Astrocyte (in vitro differentiated cells and primary cell): ENCODE results near the gene SSH2.

ENCODE experiments used
- EZH2 ChIP-seq: IDR thresholded peaks from 2 replicates; pipeline ENCODE4 v1.6.1; 2012; ENCODE audit warnings: mild to moderate bottlenecking, low read length, inconsistent platforms; ENCODE audit not compliant: insufficient read depth
- TF ChIP-seq, protein P1 (sequence below): IDR thresholded peaks from 2 replicates; pipeline ENCODE4 v1.5.1; 2011; ENCODE audit warnings: low read depth, mild to moderate bottlenecking, inconsistent platforms, low read length, moderate library complexity; ENCODE audit not compliant: insufficient read depth

DNA sequence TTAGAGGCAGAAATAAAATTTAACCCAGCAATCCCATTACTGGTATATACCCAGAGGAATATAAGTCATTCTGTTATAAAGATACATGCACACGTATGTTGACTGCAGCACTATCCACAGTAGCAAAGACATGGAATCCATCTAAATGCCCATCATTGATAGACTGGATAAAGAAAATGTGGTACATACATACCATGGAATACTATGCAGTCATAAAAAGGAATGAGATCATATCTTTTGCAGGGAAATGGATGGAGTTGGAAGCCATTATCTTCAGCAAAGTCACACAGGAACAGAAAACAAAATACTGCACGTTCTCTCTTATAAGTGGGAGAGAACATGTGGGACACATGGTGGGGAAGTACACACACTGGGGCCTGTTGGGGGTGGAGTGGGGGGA, 23.1 kb downstream of the SSH2 start:
- TF ChIP-seq, protein P1, sequence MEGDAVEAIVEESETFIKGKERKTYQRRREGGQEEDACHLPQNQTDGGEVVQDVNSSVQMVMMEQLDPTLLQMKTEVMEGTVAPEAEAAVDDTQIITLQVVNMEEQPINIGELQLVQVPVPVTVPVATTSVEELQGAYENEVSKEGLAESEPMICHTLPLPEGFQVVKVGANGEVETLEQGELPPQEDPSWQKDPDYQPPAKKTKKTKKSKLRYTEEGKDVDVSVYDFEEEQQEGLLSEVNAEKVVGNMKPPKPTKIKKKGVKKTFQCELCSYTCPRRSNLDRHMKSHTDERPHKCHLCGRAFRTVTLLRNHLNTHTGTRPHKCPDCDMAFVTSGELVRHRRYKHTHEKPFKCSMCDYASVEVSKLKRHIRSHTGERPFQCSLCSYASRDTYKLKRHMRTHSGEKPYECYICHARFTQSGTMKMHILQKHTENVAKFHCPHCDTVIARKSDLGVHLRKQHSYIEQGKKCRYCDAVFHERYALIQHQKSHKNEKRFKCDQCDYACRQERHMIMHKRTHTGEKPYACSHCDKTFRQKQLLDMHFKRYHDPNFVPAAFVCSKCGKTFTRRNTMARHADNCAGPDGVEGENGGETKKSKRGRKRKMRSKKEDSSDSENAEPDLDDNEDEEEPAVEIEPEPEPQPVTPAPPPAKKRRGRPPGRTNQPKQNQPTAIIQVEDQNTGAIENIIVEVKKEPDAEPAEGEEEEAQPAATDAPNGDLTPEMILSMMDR = no peak
- TF ChIP-seq EZH2 = no peak
